GM19324 (cell line): ENCODE data around the gene C6orf118.

ENCODE experiments used
- ATAC-seq: cut with Tn5 transposase; IDR thresholded peaks from one replicate; pipeline ENCODE4 v1.9.1; 2021; ENCODE audit warnings: mild to moderate bottlenecking, moderate library complexity; ENCODE audit not compliant: unreplicated experiment, low FRiP score

C6orf118 gene

GRCh38 chr6:165245287-165245686 lies 64.1 kb downstream of the C6orf118 start:
- no peak for ATAC-seq

- ATAC-seq: no peak
Observed at GRCh38 chr6:165244524-165245247, 64.7 kb downstream of the C6orf118 start.

GRCh38 chr6:165243801-165244200 lies 65.6 kb downstream of the C6orf118 start:
- ATAC-seq: no peak

GRCh38 chr6:165236326-165236725 lies 73.1 kb downstream of the C6orf118 start:
- no peak for ATAC-seq

- no peak for ATAC-seq
Observed at GRCh38 chr6:165232731-165233488, 76.5 kb downstream of the C6orf118 start.

- ATAC-seq: no peak
Observed at GRCh38 chr6:165231581-165232561, 77.5 kb downstream of the C6orf118 start.

GRCh38 chr6:165231177-165231576 lies 78.2 kb downstream of the C6orf118 start:
- ATAC-seq: no peak
